Hepatocyte (in vitro differentiated cells): ENCODE measurements around the gene ASTN2.

Experiments
- EZH2 ChIP-seq: fragments of 200-600 bp; sonication (generic); IDR thresholded peaks from 2 replicates; pipeline ENCODE4 v1.6.1; 2016; ENCODE audit warnings: antibody characterized with exemption, mild to moderate bottlenecking, borderline replicate concordance
- EZH2phosphoT487 ChIP-seq: fragments of 200-600 bp; sonication (generic); IDR thresholded peaks from one replicate; pipeline ENCODE4 v1.6.1; 2018; ENCODE audit warnings: antibody characterized with exemption, mild to moderate bottlenecking, low read depth, moderate library complexity; ENCODE audit not compliant: unreplicated experiment, severe bottlenecking
- TF ChIP-seq, protein P1 (sequence below): fragments of 200-600 bp; sonication (generic); IDR thresholded peaks from 2 replicates; pipeline ENCODE4 v1.5.1; 2016; ENCODE audit warnings: antibody characterized with exemption, mild to moderate bottlenecking; ENCODE audit not compliant: poor library complexity

DNA sequence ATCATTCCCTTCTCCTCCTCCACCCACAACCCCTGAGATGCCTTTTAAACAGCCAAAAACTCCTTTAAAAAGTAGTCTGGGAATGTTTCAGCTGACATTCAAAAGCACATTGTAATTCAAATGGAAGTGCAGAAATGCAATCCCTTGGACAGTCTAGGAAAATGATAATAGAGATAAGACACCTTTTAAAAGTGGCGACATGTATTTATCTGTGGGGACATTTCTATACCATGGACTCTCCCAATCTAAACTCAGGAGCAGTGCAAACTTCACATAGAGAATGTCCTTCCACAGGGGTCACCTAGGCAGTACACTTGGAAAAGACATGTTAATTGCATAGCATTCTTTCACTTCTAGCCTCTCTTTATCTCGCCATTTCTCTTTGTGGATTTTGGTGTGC is 694.7 kb downstream of the ASTN2 start:
- TF ChIP-seq, protein P1, sequence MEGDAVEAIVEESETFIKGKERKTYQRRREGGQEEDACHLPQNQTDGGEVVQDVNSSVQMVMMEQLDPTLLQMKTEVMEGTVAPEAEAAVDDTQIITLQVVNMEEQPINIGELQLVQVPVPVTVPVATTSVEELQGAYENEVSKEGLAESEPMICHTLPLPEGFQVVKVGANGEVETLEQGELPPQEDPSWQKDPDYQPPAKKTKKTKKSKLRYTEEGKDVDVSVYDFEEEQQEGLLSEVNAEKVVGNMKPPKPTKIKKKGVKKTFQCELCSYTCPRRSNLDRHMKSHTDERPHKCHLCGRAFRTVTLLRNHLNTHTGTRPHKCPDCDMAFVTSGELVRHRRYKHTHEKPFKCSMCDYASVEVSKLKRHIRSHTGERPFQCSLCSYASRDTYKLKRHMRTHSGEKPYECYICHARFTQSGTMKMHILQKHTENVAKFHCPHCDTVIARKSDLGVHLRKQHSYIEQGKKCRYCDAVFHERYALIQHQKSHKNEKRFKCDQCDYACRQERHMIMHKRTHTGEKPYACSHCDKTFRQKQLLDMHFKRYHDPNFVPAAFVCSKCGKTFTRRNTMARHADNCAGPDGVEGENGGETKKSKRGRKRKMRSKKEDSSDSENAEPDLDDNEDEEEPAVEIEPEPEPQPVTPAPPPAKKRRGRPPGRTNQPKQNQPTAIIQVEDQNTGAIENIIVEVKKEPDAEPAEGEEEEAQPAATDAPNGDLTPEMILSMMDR, result no peak
- TF ChIP-seq EZH2, result no peak
- TF ChIP-seq EZH2phosphoT487, result no peak
